ENCODE results near the gene KIF1A.

Gene KIF1A

GRCh38 chr2:240803191-240803590 is 16.8 kb downstream of the KIF1A start:
- DNase-seq (ENCODE audit: low read depth) = no peak

- DNase-seq (ENCODE audit: low read depth) = no peak
Measured at GRCh38 chr2:240799033-240799820, 20.8 kb downstream of the KIF1A start.

- no peak for DNase-seq (ENCODE audit: low read depth)
Measured at GRCh38 chr2:240798327-240798905, 21.6 kb downstream of the KIF1A start.

GRCh38 chr2:240797914-240798313 is 22.1 kb downstream of the KIF1A start:
- DNase-seq (ENCODE audit: low read depth) = no peak

GRCh38 chr2:240797500-240797895 is 22.5 kb downstream of the KIF1A start:
- no peak for DNase-seq (ENCODE audit: low read depth)

GRCh38 chr2:240796543-240797499 is 23.2 kb downstream of the KIF1A start:
- no peak for DNase-seq (ENCODE audit: low read depth)

- DNase-seq (ENCODE audit: low read depth) = no peak
Measured at GRCh38 chr2:240795916-240796510, 24.0 kb downstream of the KIF1A start.

GRCh38 chr2:240795454-240795853 is 24.6 kb downstream of the KIF1A start:
- DNase-seq (ENCODE audit: low read depth) = no peak

GRCh38 chr2:240794178-240794721 is 25.8 kb downstream of the KIF1A start:
- no peak for DNase-seq (ENCODE audit: low read depth)

- no peak for DNase-seq (ENCODE audit: low read depth)
Measured at GRCh38 chr2:240793313-240794177, 26.5 kb downstream of the KIF1A start.

- no peak for DNase-seq (ENCODE audit: low read depth)
Measured at GRCh38 chr2:240792629-240793312, 27.2 kb downstream of the KIF1A start.

- DNase-seq (ENCODE audit: low read depth) = no peak
Measured at GRCh38 chr2:240791821-240792628, 28.0 kb downstream of the KIF1A start.

GRCh38 chr2:240791221-240791800 is 28.7 kb downstream of the KIF1A start:
- DNase-seq (ENCODE audit: low read depth) = no peak

- DNase-seq (ENCODE audit: low read depth) = no peak
Measured at GRCh38 chr2:240790370-240791220, 29.4 kb downstream of the KIF1A start.

GRCh38 chr2:240789501-240790369 is 30.3 kb downstream of the KIF1A start:
- no peak for DNase-seq (ENCODE audit: low read depth)

GRCh38 chr2:240789051-240789453 is 31.0 kb downstream of the KIF1A start:
- DNase-seq (ENCODE audit: low read depth) = no peak

- no peak for DNase-seq (ENCODE audit: low read depth)
Measured at GRCh38 chr2:240788482-240788881, 31.5 kb downstream of the KIF1A start.

Measured in stimulated activated CD8-positive, alpha-beta memory T cell treated with anti-CD3 and anti-CD28 coated beads, Interleukin-7, amount 100 ng/mL, for 24 hours (primary cell).